Gastroesophageal sphincter (tissue), 3 donors: ENCODE data around the gene RFX2.

Experiments
- POLR2A ChIP-seq, 2 donors: fragments of 450-650 bp; IDR thresholded peaks; one replicate each; pipeline ENCODE4 v1.6.1; 2017; ENCODE audit warnings: antibody characterized with exemption in 2 of 2, mild to moderate bottlenecking in 2 of 2, moderate library complexity in 1 of 2
- TF ChIP-seq, protein P1 (sequence below), 4 experiments: fragments of 200-600 bp in 2 of 4; fragments of 450-650 bp in 2 of 4; sonication (generic) in 1 of 4; IDR thresholded peaks; one replicate each; pipeline ENCODE4 v1.5.1; 2017 to 2019; ENCODE audit warnings: antibody characterized with exemption in 4 of 4, mild to moderate bottlenecking in 2 of 4, moderate library complexity in 2 of 4

DNA sequence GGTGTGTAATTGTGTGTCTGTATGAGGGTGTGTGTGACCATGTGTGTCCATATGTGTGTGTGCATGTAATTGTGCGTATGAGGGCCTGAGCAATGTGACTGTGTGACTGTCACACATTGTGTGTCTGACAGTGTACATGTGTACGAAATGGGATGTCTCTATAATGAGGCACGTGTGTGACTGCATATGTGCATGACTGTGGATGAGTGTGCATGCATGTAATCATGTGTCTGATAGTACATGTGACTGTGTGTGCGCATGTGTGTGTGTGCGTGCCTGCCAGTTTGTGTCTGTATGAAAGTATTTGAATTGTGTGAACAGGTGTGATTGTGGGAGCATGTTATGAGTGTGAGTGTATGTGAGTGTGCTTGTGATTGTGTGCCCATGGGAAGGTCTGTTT, 22.9 kb upstream of the RFX2 start:
- TF ChIP-seq POLR2A (IDR thresholded peaks at IDR 0.05): no peak
- TF ChIP-seq, protein P1, sequence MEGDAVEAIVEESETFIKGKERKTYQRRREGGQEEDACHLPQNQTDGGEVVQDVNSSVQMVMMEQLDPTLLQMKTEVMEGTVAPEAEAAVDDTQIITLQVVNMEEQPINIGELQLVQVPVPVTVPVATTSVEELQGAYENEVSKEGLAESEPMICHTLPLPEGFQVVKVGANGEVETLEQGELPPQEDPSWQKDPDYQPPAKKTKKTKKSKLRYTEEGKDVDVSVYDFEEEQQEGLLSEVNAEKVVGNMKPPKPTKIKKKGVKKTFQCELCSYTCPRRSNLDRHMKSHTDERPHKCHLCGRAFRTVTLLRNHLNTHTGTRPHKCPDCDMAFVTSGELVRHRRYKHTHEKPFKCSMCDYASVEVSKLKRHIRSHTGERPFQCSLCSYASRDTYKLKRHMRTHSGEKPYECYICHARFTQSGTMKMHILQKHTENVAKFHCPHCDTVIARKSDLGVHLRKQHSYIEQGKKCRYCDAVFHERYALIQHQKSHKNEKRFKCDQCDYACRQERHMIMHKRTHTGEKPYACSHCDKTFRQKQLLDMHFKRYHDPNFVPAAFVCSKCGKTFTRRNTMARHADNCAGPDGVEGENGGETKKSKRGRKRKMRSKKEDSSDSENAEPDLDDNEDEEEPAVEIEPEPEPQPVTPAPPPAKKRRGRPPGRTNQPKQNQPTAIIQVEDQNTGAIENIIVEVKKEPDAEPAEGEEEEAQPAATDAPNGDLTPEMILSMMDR (IDR thresholded peaks at IDR 0.05): no peak
